GM21576 (cell line): ENCODE results near the gene RIMOC1.
A peak's percentile ranks its signal among the peaks of the same experiment; 100 is the strongest.
"Not testable (repeated sequence)": the region's sequence is repeated elsewhere in the genome, so short reads cannot be mapped to it uniquely, and the experiment has no call there.

Source experiments
- ATAC-seq: cut with Tn5 transposase; IDR thresholded peaks from one replicate; pipeline ENCODE4 v1.9.1; 2021; ENCODE audit warnings: mild to moderate bottlenecking, moderate library complexity; ENCODE audit not compliant: unreplicated experiment

RIMOC1 gene

DNA sequence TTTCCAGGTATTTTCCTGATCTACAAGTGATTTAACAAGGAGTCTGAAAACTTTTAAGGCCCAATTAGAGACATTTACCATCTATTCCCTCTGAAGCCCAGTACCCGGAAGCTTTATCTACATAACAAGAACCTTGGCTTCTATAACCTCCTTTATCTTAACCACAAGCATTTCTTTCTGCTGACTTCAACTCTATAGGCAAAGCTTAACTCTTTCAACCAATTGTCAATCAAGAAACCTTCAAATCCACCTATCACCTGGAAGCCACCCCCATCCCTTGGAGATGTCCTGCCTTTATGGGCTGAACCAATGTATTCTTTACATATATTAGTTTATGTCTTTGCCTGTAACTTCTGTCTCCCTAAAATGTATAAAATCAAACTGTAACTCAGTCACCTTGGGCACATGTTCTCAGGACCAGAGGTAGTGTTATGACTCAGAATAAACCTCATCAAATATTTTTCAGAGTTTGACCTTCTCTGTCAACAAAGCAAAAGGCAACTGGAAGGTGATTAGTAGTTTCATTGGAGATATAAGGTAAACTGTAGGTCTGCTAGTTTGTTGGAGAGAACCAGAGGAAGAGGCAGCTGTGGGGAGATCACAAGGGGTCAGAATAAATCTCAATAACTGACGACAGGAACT, 13.0 kb upstream of the RIMOC1 start:
- no peak for ATAC-seq

- no peak for ATAC-seq
Measured at GRCh38 chr5:41892031-41892430, 12.1 kb upstream of the RIMOC1 start.

DNA sequence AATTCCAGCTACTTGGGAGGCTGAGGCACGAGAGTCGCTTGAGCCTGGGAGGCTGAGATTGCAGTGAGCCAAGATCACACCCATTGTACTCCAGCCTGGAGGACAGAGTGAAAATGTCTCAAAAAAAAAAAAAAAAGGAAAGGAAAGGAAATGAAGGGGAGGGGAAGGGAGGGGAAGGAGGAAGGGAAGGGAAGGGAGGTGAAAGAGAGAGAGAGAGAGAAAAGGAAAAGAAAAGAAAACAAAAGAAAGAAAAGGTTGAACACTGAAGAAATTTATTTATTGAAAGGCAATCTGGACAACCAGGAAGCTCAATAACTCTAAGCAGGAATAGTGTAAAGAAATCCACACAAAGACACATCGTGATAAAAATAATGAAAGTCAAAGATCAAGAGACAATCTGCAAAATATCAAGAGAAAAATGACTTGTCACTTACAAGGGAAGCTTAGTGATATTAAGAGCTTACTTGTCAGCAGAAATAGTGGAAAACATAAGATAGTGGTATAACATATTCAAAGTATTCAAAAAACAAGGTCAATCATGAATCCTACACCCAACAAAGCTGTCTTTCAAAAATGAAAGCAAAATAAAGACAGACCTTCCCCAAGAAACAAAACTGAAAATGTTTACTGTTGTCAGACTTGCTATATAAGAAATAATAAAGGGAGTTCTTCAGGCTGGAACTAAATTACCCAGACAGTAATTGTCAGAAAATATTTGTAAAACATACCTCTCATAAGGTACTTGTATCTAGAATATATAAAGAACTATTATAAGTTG, 10.9 kb upstream of the RIMOC1 start:
- peak; percentile 70 for ATAC-seq

- no peak for ATAC-seq
Measured at GRCh38 chr5:41896230-41896629, 7.9 kb upstream of the RIMOC1 start.

GRCh38 chr5:41903382-41903891, 707 bp upstream of the RIMOC1 start:
- no peak for ATAC-seq

DNA sequence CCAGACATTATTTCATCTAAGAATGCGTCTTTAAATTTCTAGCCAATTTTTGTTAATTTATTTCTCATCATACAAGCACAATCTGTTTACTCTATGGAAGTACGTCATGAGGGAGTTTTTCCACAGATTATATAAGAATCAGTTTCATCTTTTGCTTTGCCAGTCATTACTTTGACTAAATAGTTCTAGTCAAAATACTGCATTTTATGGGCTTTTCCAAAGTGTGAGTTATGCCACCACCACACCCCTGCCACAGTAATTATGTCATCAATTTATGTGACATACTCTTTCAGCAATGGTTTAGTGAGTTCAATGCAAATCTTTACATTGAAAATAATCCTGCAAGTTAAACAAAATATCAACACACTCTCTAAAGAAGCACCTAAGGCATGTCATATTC, 2.0 kb downstream of the RIMOC1 start:
- ATAC-seq: no peak

DNA sequence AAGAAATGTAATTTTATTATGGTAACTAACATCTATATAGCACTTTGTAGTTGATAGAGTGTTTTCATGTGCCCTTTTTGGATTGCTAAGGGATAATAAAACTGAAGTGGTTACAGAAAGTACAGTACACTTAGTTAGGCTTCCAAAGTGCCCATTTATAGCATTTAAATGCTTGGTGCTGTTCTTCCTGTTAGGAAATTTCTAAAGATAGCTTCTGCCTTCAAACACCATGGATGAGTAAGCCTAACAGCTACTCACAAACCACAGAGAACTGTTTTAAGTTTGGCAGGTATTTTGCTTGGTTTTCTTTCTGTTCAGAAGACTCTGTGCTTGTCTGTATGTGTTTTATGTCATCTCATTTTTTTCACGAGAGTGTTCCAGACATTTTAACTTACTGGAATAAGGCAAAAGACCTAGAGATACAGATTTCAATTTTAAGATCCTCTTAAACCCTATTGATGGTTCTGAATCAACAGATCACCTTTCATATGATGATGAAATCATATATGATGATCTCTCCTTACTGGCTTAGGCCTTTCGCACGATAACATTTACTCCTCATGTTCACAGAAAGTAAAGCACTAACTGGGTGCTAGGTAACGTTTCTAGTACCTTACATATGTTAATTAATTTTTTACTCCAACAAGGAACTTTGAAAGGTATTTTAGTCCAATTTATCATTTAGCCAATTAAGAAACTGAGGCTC, 4.4 kb downstream of the RIMOC1 start:
- ATAC-seq: no peak

- ATAC-seq: peak; percentile 61
Measured at GRCh38 chr5:41918105-41918504, 14.0 kb downstream of the RIMOC1 start.

DNA sequence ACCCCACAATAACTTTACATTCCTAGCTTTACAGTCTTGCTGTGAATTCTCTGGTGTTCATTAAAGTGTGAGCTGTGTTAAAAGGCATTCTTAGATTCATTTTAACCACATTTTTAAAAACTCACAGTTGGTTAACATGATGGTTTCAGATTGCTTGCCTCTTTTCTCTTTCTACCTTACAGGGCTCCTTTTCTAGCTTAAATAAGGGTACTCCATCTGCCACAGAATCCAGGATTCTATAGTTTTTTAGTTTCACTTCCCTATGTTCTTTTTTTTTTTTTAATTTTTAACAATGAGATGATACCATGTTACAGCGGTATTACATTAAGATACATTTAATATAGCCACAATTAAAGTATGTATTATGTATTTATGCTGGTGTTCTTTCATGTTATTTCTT, 17.0 kb downstream of the RIMOC1 start:
- no peak for ATAC-seq

GRCh38 chr5:41921874-41922273, 17.7 kb downstream of the RIMOC1 start:
- ATAC-seq: no peak

GRCh38 chr5:41924526-41924871, 20.4 kb downstream of the RIMOC1 start:
- ATAC-seq: no peak

DNA sequence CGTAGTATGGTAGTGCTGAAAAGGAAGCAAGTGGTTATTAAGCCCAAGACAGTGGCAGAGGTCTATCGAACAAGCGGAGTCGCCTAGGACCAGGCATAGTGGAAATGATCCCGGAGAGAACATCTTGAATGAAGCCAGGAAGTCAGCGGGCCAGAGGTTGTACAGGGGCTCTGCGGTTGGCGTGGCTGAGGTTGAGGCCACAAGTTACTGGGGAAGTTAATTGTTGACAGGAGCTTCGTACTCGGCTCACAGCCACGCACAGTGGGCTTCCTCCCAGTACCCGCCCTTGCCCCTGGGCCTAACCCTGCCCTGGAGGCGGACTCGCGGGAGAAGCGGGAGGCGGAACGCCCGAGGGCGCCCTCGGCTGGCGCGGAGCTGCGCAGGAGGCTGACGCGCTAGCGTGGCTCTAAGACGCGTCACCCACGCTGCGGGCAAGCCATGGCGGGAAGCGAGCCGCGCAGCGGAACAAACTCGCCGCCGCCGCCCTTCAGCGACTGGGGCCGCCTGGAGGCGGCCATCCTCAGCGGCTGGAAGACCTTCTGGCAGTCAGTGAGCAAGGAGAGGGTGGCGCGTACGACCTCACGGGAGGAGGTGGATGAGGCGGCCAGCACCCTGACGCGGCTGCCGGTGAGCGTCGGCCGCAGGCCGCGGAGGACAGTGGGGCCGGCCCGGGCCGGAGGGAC, 20.9 kb downstream of the RIMOC1 start, which contains the start of gene FBXO4:
Gene FBXO4, plus strand, starts transcription at position 410 of the 683 bp plus-strand sequence. Its CDS starts 29 bp downstream, at position 439.
- peak; percentile 96 for ATAC-seq

DNA sequence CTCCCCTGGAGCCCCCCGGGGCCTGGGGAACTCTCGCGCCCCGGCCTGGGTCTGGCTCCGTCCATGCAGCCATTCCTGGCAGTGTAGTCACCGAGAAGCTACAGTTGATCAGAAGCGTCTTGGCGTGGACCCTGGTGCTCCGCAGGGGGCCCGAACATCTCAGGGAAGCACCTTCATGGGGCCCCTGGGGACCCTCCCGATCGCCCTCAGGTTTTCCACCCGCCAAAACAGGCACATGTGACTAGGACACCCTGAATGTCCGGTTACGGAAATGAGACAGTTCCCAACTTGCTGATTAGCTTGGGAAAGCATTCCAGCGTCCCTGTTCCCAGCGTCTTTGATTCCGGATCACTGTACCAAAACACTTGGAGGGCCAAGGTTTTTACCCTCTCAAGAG, 21.4 kb downstream of the RIMOC1 start:
- peak; percentile 33 for ATAC-seq

- ATAC-seq: no peak
Measured at GRCh38 chr5:41927604-41928003, 23.5 kb downstream of the RIMOC1 start.

GRCh38 chr5:41929035-41929434, 24.9 kb downstream of the RIMOC1 start:
- no peak for ATAC-seq

DNA sequence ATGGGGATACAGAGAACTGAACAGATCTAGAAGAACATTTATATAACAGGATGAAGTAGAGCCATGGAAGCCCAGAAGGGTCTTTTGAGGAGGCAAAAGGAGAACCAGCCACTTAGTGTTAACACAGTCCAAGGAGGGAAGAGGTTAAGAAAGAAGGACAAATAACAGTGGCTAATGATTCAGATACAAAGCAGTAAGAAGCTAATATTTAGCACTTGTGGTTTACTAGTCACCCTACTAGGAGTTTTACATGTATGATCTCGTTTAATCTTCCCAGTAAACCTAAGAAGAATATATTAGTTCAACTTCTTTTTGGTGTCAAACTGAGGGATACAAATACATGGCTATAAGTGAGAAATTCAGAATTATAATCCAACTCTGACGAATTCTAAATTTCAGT, 28.6 kb downstream of the RIMOC1 start:
- no peak for ATAC-seq

DNA sequence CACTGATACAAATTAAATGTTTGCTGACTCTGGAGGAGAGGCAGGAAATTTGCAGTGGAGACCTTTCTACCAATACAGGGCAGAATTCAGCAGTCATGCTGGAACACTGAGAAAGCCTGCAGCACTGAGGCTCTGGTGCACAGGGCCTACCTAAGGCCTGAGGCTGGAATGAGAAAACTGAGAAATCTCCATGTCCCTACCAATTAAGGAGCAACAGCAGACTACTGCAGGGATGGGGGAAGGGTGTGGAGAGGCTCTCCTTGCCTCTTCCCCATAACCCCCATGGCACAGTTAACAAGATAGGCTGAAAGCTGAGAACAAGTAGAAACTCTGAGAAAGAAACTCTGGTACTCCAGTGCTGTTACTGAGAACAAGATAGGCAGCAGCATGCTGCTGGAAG, 31.4 kb downstream of the RIMOC1 start:
- no peak for ATAC-seq

- ATAC-seq: no peak
Measured at GRCh38 chr5:41940641-41941040, 36.5 kb downstream of the RIMOC1 start.

GRCh38 chr5:41945332-41945955, 41.3 kb downstream of the RIMOC1 start:
- not testable (repeated sequence) for ATAC-seq

DNA sequence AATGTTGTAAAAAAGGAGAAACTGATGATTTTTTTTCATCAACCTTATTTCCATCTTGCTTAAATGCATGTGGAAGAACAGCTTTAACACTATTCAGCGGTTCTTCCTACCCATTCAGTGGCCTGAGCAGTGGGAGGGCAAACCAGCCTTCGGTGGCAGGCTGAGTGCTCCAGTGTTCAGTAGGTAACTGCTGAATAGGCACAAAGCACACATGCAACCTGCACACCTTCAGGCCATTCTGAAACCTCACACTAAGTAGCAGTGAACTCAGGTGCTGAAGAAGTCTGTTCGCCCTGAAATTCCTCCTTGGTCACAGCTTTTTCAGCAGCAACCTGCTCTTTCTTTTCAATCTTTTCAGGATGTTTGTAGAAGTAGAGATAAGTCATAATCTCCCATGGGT, 47.1 kb downstream of the RIMOC1 start:
- no peak for ATAC-seq
